ENCODE results near the gene TMEM192. TPM values are rescaled to one million over a fixed set of nuclear protein-coding genes. Genes with fewer than 3 reads are reported as not detected.

Gene TMEM192
- total RNA-seq, 1 experiment from 2014 or later: 21.1 TPM

- no peaks in the 10 kb centered on the region for H3K4me1 Mint-ChIP-seq (ENCODE audit: low read depth, unreplicated experiment)
- no peak for DNase-seq
- intact Hi-C loops (cut with micrococcal nuclease; ENCODE audit: unreplicated experiment): no loop called here
- no peak overlapping the region for H3K27ac Mint-ChIP-seq (ENCODE audit: unreplicated experiment)
- CTCF ChIA-PET: interaction anchor here (1.4 kb wide), 1 partner anchor 19 kb away, joined by 6 read pairs; no protein-coding TSS in a partner anchor
- H3K27me3 Mint-ChIP-seq (ENCODE audit: unreplicated experiment): no peaks in the 10 kb centered on the region
- BruUV-seq (replicated peaks): no TSS peak
- no peaks in the 10 kb centered on the region for H3K9me3 Mint-ChIP-seq (ENCODE audit: low read depth, unreplicated experiment)
- H3K4me3 Mint-ChIP-seq (ENCODE audit: low read depth, unreplicated experiment): peak overlapping the region; percentile 91
- TF ChIP-seq CTCF (IDR thresholded peaks at IDR 0.05; ENCODE audit: unreplicated experiment): no peak
- H3K36me3 Mint-ChIP-seq (ENCODE audit: insufficient read depth, unreplicated experiment): peaks cover 24% of the 10 kb centered on the region
Observed at GRCh38 chr4:165111906-165112367, 723 bp downstream of the TMEM192 start.

- TF ChIP-seq CTCF (IDR thresholded peaks at IDR 0.05; ENCODE audit: unreplicated experiment): no peak
- Mint-ChIP-seq H3K36me3 (ENCODE audit: insufficient read depth, unreplicated experiment) (no peaks in the 10 kb centered on the region), H3K27ac (ENCODE audit: unreplicated experiment) (no peak overlapping the region), H3K9me3 (ENCODE audit: low read depth, unreplicated experiment) (no peaks in the 10 kb centered on the region), H3K27me3 (ENCODE audit: unreplicated experiment) (no peaks in the 10 kb centered on the region), H3K4me3 (ENCODE audit: low read depth, unreplicated experiment) (no peak overlapping the region), H3K4me1 (ENCODE audit: low read depth, unreplicated experiment) (no peaks in the 10 kb centered on the region)
- intact Hi-C loops (cut with micrococcal nuclease; ENCODE audit: unreplicated experiment): no loop called here
- CTCF ChIA-PET: interaction anchor here (0.5 kb wide), 1 partner anchor 232 kb away, joined by 5 read pairs; no protein-coding TSS in a partner anchor
- DNase-seq: no peak
- no TSS peak for BruUV-seq (replicated peaks)
Observed at GRCh38 chr4:165106518-165106917, 6.1 kb downstream of the TMEM192 start.

GRCh38 chr4:165101641-165102040, 11.0 kb downstream of the TMEM192 start:
- Mint-ChIP-seq H3K4me1 (ENCODE audit: low read depth, unreplicated experiment) (no peaks in the 10 kb centered on the region), H3K9me3 (ENCODE audit: low read depth, unreplicated experiment) (no peaks in the 10 kb centered on the region), H3K27me3 (ENCODE audit: unreplicated experiment) (no peaks in the 10 kb centered on the region), H3K4me3 (ENCODE audit: low read depth, unreplicated experiment) (no peak overlapping the region), H3K27ac (ENCODE audit: unreplicated experiment) (no peak overlapping the region), H3K36me3 (ENCODE audit: insufficient read depth, unreplicated experiment) (peaks cover 6% of the 10 kb centered on the region)
- CTCF ChIA-PET: no interaction called here
- intact Hi-C loops (cut with micrococcal nuclease; ENCODE audit: unreplicated experiment): no loop called here
- TF ChIP-seq CTCF (IDR thresholded peaks at IDR 0.05; ENCODE audit: unreplicated experiment): no peak
- no peak for DNase-seq
- no TSS peak for BruUV-seq (replicated peaks)

- no peak overlapping the region for H3K27ac Mint-ChIP-seq (ENCODE audit: unreplicated experiment)
- H3K36me3 Mint-ChIP-seq (ENCODE audit: insufficient read depth, unreplicated experiment): peaks cover 6% of the 10 kb centered on the region
- H3K27me3 Mint-ChIP-seq (ENCODE audit: unreplicated experiment): no peaks in the 10 kb centered on the region
- CTCF ChIA-PET: interaction anchor here (0.6 to 1.4 kb wide), 3 partner anchors 16 to 355 kb away, joined by 3 to 9 read pairs (median 5); partner anchors contain the start of gene TMEM192
- no TSS peak for BruUV-seq (replicated peaks)
- intact Hi-C loops (cut with micrococcal nuclease; ENCODE audit: unreplicated experiment): loop anchor here (5.0 kb wide), 1 partner anchor 319 kb away; no protein-coding TSS in a partner anchor
- H3K4me1 Mint-ChIP-seq (ENCODE audit: low read depth, unreplicated experiment): no peaks in the 10 kb centered on the region
- no peaks in the 10 kb centered on the region for H3K9me3 Mint-ChIP-seq (ENCODE audit: low read depth, unreplicated experiment)
- no peak for TF ChIP-seq CTCF (IDR thresholded peaks at IDR 0.05; ENCODE audit: unreplicated experiment)
- no peak overlapping the region for H3K4me3 Mint-ChIP-seq (ENCODE audit: low read depth, unreplicated experiment)
- no peak for DNase-seq
Observed at GRCh38 chr4:165096776-165097175, 15.9 kb downstream of the TMEM192 start.

Data from Calu3 (cell line).